ENCODE results near the gene TXNRD1.

DNA sequence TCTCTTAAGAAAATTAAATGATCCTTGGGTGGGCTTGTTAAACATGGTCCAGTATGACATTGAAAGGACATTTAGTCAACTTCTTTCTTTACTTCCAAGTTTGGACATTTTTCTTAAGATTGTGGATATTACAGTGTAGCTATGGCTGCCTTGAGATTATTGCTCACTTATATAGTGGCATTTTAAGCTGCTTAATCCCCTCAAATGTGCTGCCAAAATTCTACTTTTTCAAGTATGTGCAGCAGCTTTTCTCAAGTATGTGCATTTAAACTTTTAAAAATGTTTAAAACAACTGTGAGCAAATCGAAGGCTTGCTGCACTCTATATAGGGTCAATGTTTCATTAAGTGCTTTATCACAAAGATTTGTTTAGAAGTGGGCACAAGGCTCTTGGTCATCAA is 7.4 kb downstream of the TXNRD1 start:
- TF ChIP-seq POLR2AphosphoS5 (IDR thresholded peaks at IDR 0.05; ENCODE audit: low read depth, low read length), result no peak
- TF ChIP-seq REST (IDR thresholded peaks at IDR 0.05; ENCODE audit: insufficient read depth in 1 of 2, low read depth in 2 of 2, low read length in 2 of 2), result no peak
- TF ChIP-seq SIN3A (IDR thresholded peaks at IDR 0.05; ENCODE audit: borderline replicate concordance, insufficient read depth, low read length), result no peak

Measured in PFSK-1 (cell line).